Posterior vena cava (tissue), 2 donors: ENCODE data around the gene PDE1A. TPM values are rescaled to one million over a fixed set of nuclear protein-coding genes. Genes with fewer than 3 reads are reported as not detected.

Experiments
- DNase-seq: peaks from one replicate; pipeline ENCODE4 v3.0.0-alpha.2; 2020; ENCODE audit warnings: low spot score
- intact Hi-C, 2 donors: fragments of 100-400 bp; cut with DNase I; formaldehyde crosslinking; loops; one replicate each; pipeline versions ENCODE4 v1.14.1 to v1.14.2; 2022 to 2023
- total RNA-seq, 2 donors: library from RNA; stranded (reverse); fragmentation: NEBNext Ultra II Directional; extraction: Animal tissue kit (Norgen Biotek cat#: 25700); gene quantifications; one replicate each; pipeline ENCODE4 v1.2.1, GENCODE V29; 2021
- donor health status: DM: yes; HTN: yes; CAD: no.
- donor health status: DM: yes; HTN: yes; CAD: no.

PDE1A gene
- total RNA-seq, 2 donors from 2014 or later: 7.7 to 15.1 TPM

- no peak for DNase-seq
- intact Hi-C loops: no loop called here
Observed at GRCh38 chr2:182360663-182361260, 66.1 kb downstream of the PDE1A start.

- no peak for DNase-seq
- intact Hi-C loops: no loop called here
Observed at GRCh38 chr2:182359990-182360662, 66.7 kb downstream of the PDE1A start.

- DNase-seq: no peak
- intact Hi-C loops: no loop called here
Observed at GRCh38 chr2:182359027-182359989, 67.5 kb downstream of the PDE1A start.

GRCh38 chr2:182358601-182359000, 68.2 kb downstream of the PDE1A start:
- DNase-seq: no peak
- intact Hi-C loops: no loop called here

- intact Hi-C loops: no loop called here
- DNase-seq: no peak
Observed at GRCh38 chr2:182355815-182356214, 71.0 kb downstream of the PDE1A start.

- intact Hi-C loops: no loop called here
- no peak for DNase-seq
Observed at GRCh38 chr2:182351427-182351826, 75.4 kb downstream of the PDE1A start.

GRCh38 chr2:182349268-182349667, 77.6 kb downstream of the PDE1A start:
- intact Hi-C loops: no loop called here
- no peak for DNase-seq

GRCh38 chr2:182345384-182345783, 81.5 kb downstream of the PDE1A start:
- DNase-seq: no peak
- intact Hi-C loops: no loop called here

GRCh38 chr2:182330451-182331305, 96.2 kb downstream of the PDE1A start:
- intact Hi-C loops: no loop called here
- DNase-seq: no peak

GRCh38 chr2:182324665-182325064, 102.2 kb downstream of the PDE1A start:
- no peak for DNase-seq
- intact Hi-C loops: no loop called here

GRCh38 chr2:182321096-182321495, 105.7 kb downstream of the PDE1A start:
- no peak for DNase-seq
- intact Hi-C loops: no loop called here

GRCh38 chr2:182319556-182320505, 107.0 kb downstream of the PDE1A start:
- no peak for DNase-seq
- intact Hi-C loops: no loop called here

GRCh38 chr2:182318466-182319220, 108.2 kb downstream of the PDE1A start:
- no peak for DNase-seq
- intact Hi-C loops: no loop called here

GRCh38 chr2:182316950-182317349, 109.9 kb downstream of the PDE1A start:
- DNase-seq: no peak
- intact Hi-C loops: no loop called here

GRCh38 chr2:182302972-182303371, 123.9 kb downstream of the PDE1A start:
- intact Hi-C loops: no loop called here
- no peak for DNase-seq

- no peak for DNase-seq
- intact Hi-C loops: no loop called here
Observed at GRCh38 chr2:182302174-182302573, 124.7 kb downstream of the PDE1A start.

- no peak for DNase-seq
- intact Hi-C loops: no loop called here
Observed at GRCh38 chr2:182301093-182301492, 125.7 kb downstream of the PDE1A start.

- DNase-seq: no peak
- intact Hi-C loops: no loop called here
Observed at GRCh38 chr2:182300608-182301007, 126.2 kb downstream of the PDE1A start.
